H1 (cell line): Measurements from ENCODE around the gene MYH10. TPM values are rescaled to one million over a fixed set of nuclear protein-coding genes. Genes with fewer than 3 reads are reported as not detected.

Source experiments
- CTCF ChIA-PET: fragments of 300-600 bp; sonication (Branson Sonifier 250); formaldehyde crosslinking; loops from one replicate; lab custom pipeline; 2021; ENCODE audit not compliant: partially characterized antibody; lab: Charles Lee
- POLR2A ChIA-PET: fragments of 300-600 bp; sonication (Branson Sonifier 250); formaldehyde crosslinking; loops from one replicate; lab custom pipeline; 2021; ENCODE audit warnings: inconsistent platforms; ENCODE audit not compliant: partially characterized antibody; lab: Charles Lee
- DNase-seq, 2 experiments: peaks; one replicate each; pipeline versions ENCODE4 v3.0.0 to v3.0.0-alpha.2; 2010 to 2022; ENCODE audit warnings: low spot score in 2 of 2, low read depth in 1 of 2, mixed read lengths in 1 of 2
- FAIRE-seq: peaks from 2 replicates; lab custom pipeline; 2011; peaks lifted over from hg19 to GRCh38; lab: Jason Lieb, UNC
- H2AFZ ChIP-seq: 2 replicates; pipeline ENCODE4 v1.8.1; 2012; ENCODE audit warnings: low read length, inconsistent platforms
- H2AK5ac ChIP-seq: 2 replicates; pipeline ENCODE4 v1.6.1; 2013; ENCODE audit warnings: low read depth, low read length
- H2BK120ac ChIP-seq: replicated peaks from 2 replicates; pipeline ENCODE3; 2013; ENCODE audit warnings: low read depth, low read length, inconsistent platforms
- H2BK12ac ChIP-seq: 2 replicates; pipeline ENCODE4 v1.6.1; 2013; ENCODE audit warnings: low read depth, low read length
- H2BK15ac ChIP-seq: 2 replicates; pipeline ENCODE4 v1.6.1; 2013; ENCODE audit warnings: low read length
- H2BK20ac ChIP-seq: 2 replicates; pipeline ENCODE4 v1.6.1; 2013; ENCODE audit warnings: low read length
- H2BK5ac ChIP-seq: 2 replicates; pipeline ENCODE4 v1.6.1; 2013; ENCODE audit warnings: low read depth, low read length
- H3K14ac ChIP-seq: 2 replicates; pipeline ENCODE4 v1.6.1; 2013; ENCODE audit warnings: inconsistent platforms; ENCODE audit not compliant: insufficient read length
- H3K18ac ChIP-seq: 2 replicates; pipeline ENCODE4 v1.6.1; 2013; ENCODE audit warnings: low read length; ENCODE audit errors: extremely low read depth
- H3K23ac ChIP-seq: 2 replicates; pipeline ENCODE4 v1.6.1; 2013; ENCODE audit warnings: inconsistent platforms; ENCODE audit not compliant: insufficient read length
- H3K23me2 ChIP-seq: 2 replicates; pipeline ENCODE4 v1.6.1; 2013; ENCODE audit warnings: low read depth, low read length
- H3K27ac ChIP-seq: 2 replicates; pipeline ENCODE4 v1.6.1; 2011; ENCODE audit warnings: low read depth, low read length, inconsistent platforms
- H3K27me3 ChIP-seq, 4 experiments: replicated peaks in 1 of 4; 1 replicate in 1 of 4; 2 replicates in 3 of 4; pipeline versions ENCODE4 v1.6.1 to v1.8.1; 2011 to 2013; ENCODE audit warnings: low read length in 3 of 4, mild to moderate bottlenecking in 3 of 4, inconsistent platforms in 2 of 4, mixed read lengths in 2 of 4, moderate library complexity in 1 of 4; ENCODE audit not compliant: control insufficient read depth in 3 of 4, insufficient read depth in 3 of 4; ENCODE audit errors: extremely low read depth in 1 of 4
- H3K36me3 ChIP-seq, 4 experiments: 2 replicates each; pipeline versions ENCODE4 v1.6.1 to v1.8.1; 2011 to 2013; ENCODE audit warnings: mild to moderate bottlenecking in 4 of 4, low read length in 3 of 4, moderate library complexity in 2 of 4, control low read depth in 1 of 4, inconsistent platforms in 1 of 4; ENCODE audit not compliant: insufficient read depth in 4 of 4, control insufficient read depth in 2 of 4
- H3K4ac ChIP-seq: replicated peaks from 2 replicates; pipeline ENCODE3; 2013; ENCODE audit warnings: low read length, low read depth, mixed read lengths, inconsistent platforms; ENCODE audit not compliant: insufficient read length
- H3K4me1 ChIP-seq, 4 experiments: replicated peaks in 1 of 4; 1 replicate in 1 of 4; 2 replicates in 3 of 4; pipeline versions ENCODE4 v1.6.1 to v1.8.1; 2011 to 2013; ENCODE audit warnings: low read length in 3 of 4, inconsistent platforms in 2 of 4, mixed read lengths in 1 of 4; ENCODE audit not compliant: insufficient read depth in 4 of 4, control insufficient read depth in 3 of 4
- H3K4me2 ChIP-seq, 2 experiments: 2 replicates each; pipeline versions ENCODE4 v1.6.1 to v1.8.1; 2011 to 2013; ENCODE audit warnings: low read depth in 2 of 2, low read length in 2 of 2, control low read depth in 1 of 2, inconsistent platforms in 1 of 2, mild to moderate bottlenecking in 1 of 2; ENCODE audit not compliant: insufficient read depth in 1 of 2
- H3K4me3 ChIP-seq, 4 experiments: fragments of 200-600, 300-600 bp in 1 of 4; sonication (generic), shearing (Covaris generic), sonication (Bioruptor Twin) in 1 of 4; 2 replicates each; pipeline versions ENCODE4 v1.5.1 to v1.8.1; 2011 to 2016; ENCODE audit warnings: low read length in 4 of 4, low read depth in 3 of 4, control low read depth in 2 of 4, inconsistent platforms in 2 of 4, mild to moderate bottlenecking in 2 of 4, mixed read lengths in 1 of 4, moderate library complexity in 1 of 4; ENCODE audit not compliant: insufficient read depth in 2 of 4; ENCODE audit errors: extremely low read depth in 1 of 4
- H3K56ac ChIP-seq: replicated peaks from 2 replicates; pipeline ENCODE3; 2013; ENCODE audit warnings: low read depth, mild to moderate bottlenecking, mixed read lengths, low read length, inconsistent platforms; ENCODE audit not compliant: insufficient read length
- H3K79me1 ChIP-seq: 2 replicates; pipeline ENCODE4 v1.6.1; 2013; ENCODE audit warnings: low read depth, low read length, control low read depth
- H3K79me2 ChIP-seq, 2 experiments: 2 replicates each; pipeline versions ENCODE4 v1.6.1 to v1.8.1; 2012 to 2013; ENCODE audit warnings: low read length in 2 of 2, mild to moderate bottlenecking in 2 of 2, inconsistent platforms in 1 of 2; ENCODE audit not compliant: insufficient read depth in 2 of 2, control insufficient read depth in 1 of 2
- H3K9ac ChIP-seq, 4 experiments: replicated peaks in 1 of 4; 1 replicate in 1 of 4; 2 replicates in 3 of 4; pipeline versions ENCODE4 v1.6.1 to v1.8.1; 2011 to 2013; ENCODE audit warnings: low read depth in 3 of 4, low read length in 3 of 4, control low read depth in 2 of 4, mild to moderate bottlenecking in 2 of 4, moderate library complexity in 2 of 4, inconsistent platforms in 1 of 4; ENCODE audit errors: extremely low read depth in 1 of 4
- H3K9me3 ChIP-seq, 2 experiments: 2 replicates each; pipeline versions ENCODE4 v1.6.1 to v1.8.1; 2012 to 2013; ENCODE audit warnings: mild to moderate bottlenecking in 2 of 2, moderate library complexity in 2 of 2, control low read depth in 1 of 2, inconsistent platforms in 1 of 2, low read depth in 1 of 2, low read length in 1 of 2, mixed read lengths in 1 of 2; ENCODE audit not compliant: insufficient read depth in 2 of 2
- H4K20me1 ChIP-seq, 2 experiments: replicated peaks in 1 of 2; 2 replicates each; pipeline versions ENCODE3 to v1.8.1; 2011 to 2013; ENCODE audit warnings: inconsistent platforms in 2 of 2, low read length in 2 of 2, mild to moderate bottlenecking in 1 of 2; ENCODE audit not compliant: insufficient read depth in 2 of 2, control insufficient read depth in 1 of 2
- H4K5ac ChIP-seq: 2 replicates; pipeline ENCODE4 v1.6.1; 2013; ENCODE audit warnings: low read length, low read depth, mixed read lengths, inconsistent platforms; ENCODE audit not compliant: insufficient read length
- H4K8ac ChIP-seq: 2 replicates; pipeline ENCODE4 v1.8.0; 2013; ENCODE audit warnings: mild to moderate bottlenecking, moderate library complexity, low read length, inconsistent platforms; ENCODE audit not compliant: insufficient read depth; ENCODE audit errors: extremely low read depth
- H4K91ac ChIP-seq: replicated peaks from 2 replicates; pipeline ENCODE3; 2013; ENCODE audit warnings: low read length, mixed read lengths, inconsistent platforms; ENCODE audit not compliant: insufficient read length
- EZH2 ChIP-seq: fragments of 200-600 bp; sonication (generic); IDR thresholded peaks from 2 replicates; pipeline ENCODE4 v1.7.1; 2012; ENCODE audit warnings: low read depth, mild to moderate bottlenecking, moderate library complexity, low read length, inconsistent platforms; ENCODE audit not compliant: severe bottlenecking
- JUND ChIP-seq: IDR thresholded peaks from 2 replicates; pipeline ENCODE4 v1.6.1; 2011; ENCODE audit warnings: mild to moderate bottlenecking, improper control_type of control experiment, low read length
- RFX5 ChIP-seq: IDR thresholded peaks from 2 replicates; pipeline ENCODE4 v1.6.1; 2011; ENCODE audit warnings: low read depth, low read length, improper control_type of control experiment, borderline replicate concordance
- SP1 ChIP-seq: IDR thresholded peaks from 2 replicates; pipeline ENCODE4 v1.6.1; 2011; ENCODE audit warnings: low read depth, low read length
- SUZ12 ChIP-seq: fragments of 200-600 bp; sonication (generic); IDR thresholded peaks from 2 replicates; pipeline ENCODE4 v1.6.1; 2012; ENCODE audit warnings: mild to moderate bottlenecking, inconsistent platforms, low read length, moderate library complexity, mixed read lengths
- TEAD4 ChIP-seq: IDR thresholded peaks from 2 replicates; pipeline ENCODE4 v1.6.1; 2012; ENCODE audit warnings: low read depth, low read length, inconsistent platforms, mixed read lengths
- WGBS, 2 experiments: shearing (Covaris generic) in 1 of 2; methylation state at CpG; one replicate each; pipeline versions ENCODE4 v1.1.6 to v1.1.7; 2013 to 2015; ENCODE audit warnings: low lambda C conversion rate in 2 of 2, mixed read lengths in 2 of 2, inconsistent platforms in 1 of 2, low coverage in 1 of 2, missing lambda C conversion rate in 1 of 2; ENCODE audit not compliant: insufficient replicate concordance in 2 of 2, insufficient coverage in 1 of 2, insufficient read length in 1 of 2; ENCODE audit errors: extremely low coverage in 1 of 2, missing lambda C conversion rate in 1 of 2; 5-methylcytosine and 5-hydroxymethylcytosine counted together
- polyA plus RNA-seq, 7 experiments: library from polyadenylated mRNA; depleted of rRNA in 3 of 7; stranded (reverse) in 5 of 7; unstranded in 2 of 7; fragments of >200 nt in 5 of 7; fragments of 200-250 nt in 2 of 7; gene quantifications; 1 replicate in 5 of 7; 2 replicates in 1 of 7; 4 replicates in 1 of 7; pipeline versions ENCODE4 v1.2.1 to v1.2.3, GENCODE V29; 2011 to 2013; ENCODE audit warnings: missing spikeins in 2 of 7, mixed read lengths in 2 of 7
- total RNA-seq: library from RNA; stranded (reverse); fragmentation: NEBNext Ultra II Directional; extraction: Animal tissue kit (Norgen Biotek cat#: 25700); gene quantifications from 2 replicates; pipeline ENCODE4 v1.2.1, GENCODE V29; 2021
- TF ChIP-seq, protein P1 (sequence below): IDR thresholded peaks from 2 replicates; pipeline ENCODE4 v1.6.1; 2012; ENCODE audit warnings: low read length, inconsistent platforms

The MYH10 gene
- total and polyA plus RNA-seq, 2 of the 8 experiments (the other 6 are each of a cell fraction or from before 2014, with no cell fraction given), result 64.1 to 289 TPM

DNA sequence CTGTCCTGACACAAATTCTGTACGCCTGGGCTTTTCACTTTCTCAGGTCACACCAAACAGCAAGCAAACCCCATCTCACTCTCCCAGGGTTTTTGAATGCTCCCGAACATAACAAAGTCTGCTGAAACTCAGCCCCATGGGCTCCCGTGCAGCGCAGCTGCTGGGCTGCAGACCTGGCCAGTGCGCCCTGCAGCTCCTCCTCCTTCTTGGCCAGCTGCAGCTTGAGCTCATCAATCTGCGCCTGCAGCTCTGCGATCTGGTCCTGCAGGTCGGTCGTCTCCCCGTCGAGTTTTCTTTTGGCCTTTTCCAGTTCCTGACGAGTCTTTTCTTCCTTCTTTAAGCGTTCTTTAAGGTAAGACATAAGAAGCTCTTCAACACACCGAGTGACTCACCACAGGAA, 124.4 kb downstream of the MYH10 start:
- no peaks in the 10 kb centered on the region; the same call in 1 of the 2 replicates for H3K79me1 ChIP-seq
- H3K36me3 ChIP-seq, result peaks cover 52 to 96% (median 74%) of the 10 kb centered on the region in 4 experiments
- TF ChIP-seq JUND (no peak), SUZ12 (no peak), EZH2 (no peak), RFX5 (no peak), SP1 (no peak), TEAD4 (no peak)
- TF ChIP-seq, protein P1, sequence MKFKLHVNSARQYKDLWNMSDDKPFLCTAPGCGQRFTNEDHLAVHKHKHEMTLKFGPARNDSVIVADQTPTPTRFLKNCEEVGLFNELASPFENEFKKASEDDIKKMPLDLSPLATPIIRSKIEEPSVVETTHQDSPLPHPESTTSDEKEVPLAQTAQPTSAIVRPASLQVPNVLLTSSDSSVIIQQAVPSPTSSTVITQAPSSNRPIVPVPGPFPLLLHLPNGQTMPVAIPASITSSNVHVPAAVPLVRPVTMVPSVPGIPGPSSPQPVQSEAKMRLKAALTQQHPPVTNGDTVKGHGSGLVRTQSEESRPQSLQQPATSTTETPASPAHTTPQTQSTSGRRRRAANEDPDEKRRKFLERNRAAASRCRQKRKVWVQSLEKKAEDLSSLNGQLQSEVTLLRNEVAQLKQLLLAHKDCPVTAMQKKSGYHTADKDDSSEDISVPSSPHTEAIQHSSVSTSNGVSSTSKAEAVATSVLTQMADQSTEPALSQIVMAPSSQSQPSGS, result no peak
- TF ChIP-seq, all 59 proteins: peak for 0
- Histone ChIP-seq H4K91ac (no peak overlapping the region), H3K9me3 (no peaks in the 10 kb centered on the region), H3K27ac (no peak overlapping the region), H3K9ac (no peak overlapping the region), H4K5ac (no peak overlapping the region), H3K4me2 (no peak overlapping the region), H3K4me1 (no peaks in the 10 kb centered on the region), H3K23me2 (no peaks in the 10 kb centered on the region), H3K79me2 (no peaks in the 10 kb centered on the region), H3K27me3 (no peaks in the 10 kb centered on the region), H2BK12ac (no peak overlapping the region), H2AK5ac (no peak overlapping the region), H3K23ac (no peak overlapping the region), H2BK15ac (no peak overlapping the region), H3K18ac (no peak overlapping the region), H2AFZ (no peak overlapping the region), H4K8ac (no peak overlapping the region), H3K4me3 (no peak overlapping the region), H3K56ac (no peak overlapping the region), H2BK120ac (no peak overlapping the region), H4K20me1 (peaks cover 4 to 6% of the 10 kb centered on the region in 2 experiments), H3K4ac (no peak overlapping the region), H3K14ac (no peak overlapping the region), H2BK5ac (no peak overlapping the region), H2BK20ac (no peak overlapping the region)
- ChIA-PET POLR2A (interaction anchor here (1.5 kb wide), 1 partner anchor 10 kb away, joined by 5 read pairs; no protein-coding TSS in a partner anchor), CTCF (interaction anchor here (0.8 kb wide), 1 partner anchor 16 kb away, joined by 3 read pairs; no protein-coding TSS in a partner anchor)
- FAIRE-seq, result no peak
- DNase-seq, result no peak
- WGBS, 2 experiments, result 92% methylated on average over 14 of the region's 14 CpGs; no CpG with 5 or more reads in 1 of the 2 experiments
